Measurements from ENCODE around the gene TAPT1.

The TAPT1 gene

DNA sequence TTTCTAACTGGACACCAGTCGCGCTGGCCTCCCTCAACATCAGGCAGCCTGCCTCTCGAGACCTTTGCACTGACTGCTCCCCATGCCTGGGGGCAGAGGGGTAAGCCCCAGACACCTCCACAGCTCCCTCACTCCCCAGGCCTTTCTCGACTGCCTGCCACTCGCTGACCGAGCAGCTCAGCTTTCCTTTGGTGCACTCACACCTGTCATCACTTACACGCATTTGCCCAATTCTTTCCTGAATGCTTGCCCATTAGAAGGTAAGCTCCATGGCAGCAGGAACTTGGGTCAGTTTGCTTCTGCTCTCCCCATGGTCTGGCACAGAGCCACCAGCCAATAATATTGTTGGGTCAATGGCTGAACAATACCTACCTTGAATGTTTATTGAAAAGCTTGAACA lies 110.3 kb downstream of the TAPT1 start:
- H3K4me3 ChIP-seq (ENCODE audit: low read depth, low read length), result no peak overlapping the region
- TF ChIP-seq, protein P1, sequence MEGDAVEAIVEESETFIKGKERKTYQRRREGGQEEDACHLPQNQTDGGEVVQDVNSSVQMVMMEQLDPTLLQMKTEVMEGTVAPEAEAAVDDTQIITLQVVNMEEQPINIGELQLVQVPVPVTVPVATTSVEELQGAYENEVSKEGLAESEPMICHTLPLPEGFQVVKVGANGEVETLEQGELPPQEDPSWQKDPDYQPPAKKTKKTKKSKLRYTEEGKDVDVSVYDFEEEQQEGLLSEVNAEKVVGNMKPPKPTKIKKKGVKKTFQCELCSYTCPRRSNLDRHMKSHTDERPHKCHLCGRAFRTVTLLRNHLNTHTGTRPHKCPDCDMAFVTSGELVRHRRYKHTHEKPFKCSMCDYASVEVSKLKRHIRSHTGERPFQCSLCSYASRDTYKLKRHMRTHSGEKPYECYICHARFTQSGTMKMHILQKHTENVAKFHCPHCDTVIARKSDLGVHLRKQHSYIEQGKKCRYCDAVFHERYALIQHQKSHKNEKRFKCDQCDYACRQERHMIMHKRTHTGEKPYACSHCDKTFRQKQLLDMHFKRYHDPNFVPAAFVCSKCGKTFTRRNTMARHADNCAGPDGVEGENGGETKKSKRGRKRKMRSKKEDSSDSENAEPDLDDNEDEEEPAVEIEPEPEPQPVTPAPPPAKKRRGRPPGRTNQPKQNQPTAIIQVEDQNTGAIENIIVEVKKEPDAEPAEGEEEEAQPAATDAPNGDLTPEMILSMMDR (IDR thresholded peaks at IDR 0.05; ENCODE audit: low read depth, low read length), result no peak

DNA sequence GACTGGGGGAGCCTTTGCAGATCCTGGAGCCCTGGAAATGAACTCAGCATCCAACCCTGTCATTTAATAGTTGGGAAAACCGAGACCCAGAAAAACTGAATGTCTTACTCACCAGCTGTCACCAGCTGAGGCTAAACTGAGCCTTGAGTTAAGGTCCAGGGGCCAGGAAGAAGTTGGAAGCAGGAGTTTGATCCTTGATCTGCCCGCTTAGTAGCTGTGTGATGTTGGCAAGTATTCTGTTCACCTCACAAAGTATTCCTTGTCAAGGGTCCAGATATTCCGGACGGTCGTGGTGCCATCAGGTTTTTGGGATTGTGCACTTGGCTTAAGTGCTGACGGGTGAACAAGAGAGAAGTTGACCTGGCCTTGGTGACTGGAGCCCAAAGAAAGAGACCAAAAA lies 111.7 kb downstream of the TAPT1 start:
- no peak overlapping the region for H3K4me3 ChIP-seq (ENCODE audit: low read depth, low read length)
- TF ChIP-seq, protein P1 (IDR thresholded peaks at IDR 0.05; ENCODE audit: low read depth, low read length), result no peak

DNA sequence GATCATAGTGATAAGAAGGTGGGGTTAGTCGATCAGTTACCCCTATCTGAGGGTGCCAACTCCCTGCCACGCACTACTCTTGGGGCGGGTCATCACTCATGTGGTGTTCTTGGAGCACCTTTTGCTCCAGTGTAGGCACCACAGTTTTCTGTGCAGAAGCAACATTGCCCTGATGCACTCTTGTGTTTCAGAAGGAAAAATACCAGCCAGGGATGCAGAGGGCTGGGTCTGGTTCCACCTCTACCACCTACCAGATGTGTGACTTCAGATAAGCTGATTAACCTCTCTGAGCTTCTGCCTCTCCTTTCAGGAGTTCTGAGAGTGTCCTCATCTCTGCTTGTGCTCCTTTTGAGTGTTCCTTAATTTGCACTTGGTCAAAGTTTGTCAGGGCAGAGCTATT lies 112.5 kb downstream of the TAPT1 start:
- H3K4me3 ChIP-seq (ENCODE audit: low read depth, low read length), result no peak overlapping the region
- TF ChIP-seq, protein P1 (IDR thresholded peaks at IDR 0.05; ENCODE audit: low read depth, low read length), result no peak

DNA sequence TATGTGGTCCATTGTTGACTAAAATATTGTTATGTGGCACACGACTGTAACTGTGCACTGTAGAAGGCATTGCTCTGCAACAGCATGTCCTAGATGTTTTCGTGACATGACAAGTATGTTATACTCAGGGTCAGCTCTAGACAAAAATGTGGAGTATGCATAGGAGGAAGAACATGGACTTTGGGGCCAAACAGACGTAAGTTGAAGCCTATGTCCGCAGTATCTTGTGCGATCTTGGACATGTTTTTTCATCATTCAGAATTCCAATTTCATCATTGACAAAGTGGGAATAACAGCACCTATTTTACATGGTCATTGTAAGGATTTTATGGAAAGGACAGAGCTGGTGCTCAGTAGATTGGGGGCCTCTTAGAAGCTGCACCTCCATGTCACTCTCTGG lies 114.7 kb downstream of the TAPT1 start:
- H3K4me3 ChIP-seq (ENCODE audit: low read depth, low read length), result no peak overlapping the region
- TF ChIP-seq, protein P1 (IDR thresholded peaks at IDR 0.05; ENCODE audit: low read depth, low read length), result no peak

DNA sequence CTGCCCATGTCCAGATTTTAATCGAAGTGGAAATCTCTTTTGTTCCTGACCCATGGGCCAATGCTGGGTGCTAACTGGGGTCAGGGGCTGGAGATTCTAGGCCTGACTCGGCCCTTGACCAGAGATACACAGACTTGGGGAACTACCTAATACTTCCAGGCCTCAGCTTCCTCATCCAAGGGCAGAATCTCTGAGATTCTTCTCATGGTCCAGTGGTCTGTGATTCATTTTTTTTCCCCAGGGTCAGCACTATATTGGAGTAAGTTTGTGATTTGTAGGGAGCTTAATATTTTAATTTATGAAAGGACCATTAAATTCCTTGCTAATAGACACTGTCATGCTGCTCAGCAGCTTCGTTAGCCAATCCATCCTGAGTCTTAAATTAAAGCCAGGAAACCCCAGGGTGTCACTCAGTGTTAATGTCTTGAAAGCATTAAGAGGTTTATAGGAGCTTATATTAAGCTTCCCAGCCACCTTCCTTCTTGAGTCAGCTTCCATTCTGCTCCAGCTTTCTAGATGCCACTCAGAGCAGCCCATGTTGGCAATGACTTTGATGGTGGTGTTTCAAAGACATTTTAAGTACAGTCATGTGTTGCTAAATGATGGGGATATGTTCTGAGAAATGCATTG lies 115.5 kb downstream of the TAPT1 start:
- no peak overlapping the region for H3K4me3 ChIP-seq (ENCODE audit: low read depth, low read length)
- TF ChIP-seq, protein P1 (IDR thresholded peaks at IDR 0.05; ENCODE audit: low read depth, low read length), result no peak
